C4-2B (cell line): ENCODE data around the gene PRDM15.

ENCODE experiments used
- CTCF ChIP-seq: fragments of 450-650 bp; conservative IDR thresholded peaks from 2 replicates; pipeline ENCODE4 v1.5.1; 2017; ENCODE audit warnings: mild to moderate bottlenecking
- ZFX ChIP-seq: fragments of 450-650 bp; IDR thresholded peaks from 2 replicates; pipeline ENCODE4 v1.6.1; 2017

GRCh38 chr21:41778930-41779600 lies 100.1 kb downstream of the PRDM15 start:
- TF ChIP-seq CTCF (no peak), ZFX (no peak)
